Measurements from ENCODE around the gene CES3.

GRCh38 chr16:66954097-66954659, 6.9 kb upstream of the CES3 start:
- no peak for TF ChIP-seq POLR2A (IDR thresholded peaks at IDR 0.05)
- peak; percentile 58 to 85 (median 83) for TF ChIP-seq CTCF (IDR thresholded peaks at IDR 0.05)
